ENCODE measurements around the gene TNS1. TPM values are rescaled to one million over a fixed set of nuclear protein-coding genes. Genes with fewer than 3 reads are reported as not detected.

TNS1 gene
- total RNA-seq, 1 donor from 2014 or later = 1.6 TPM

DNA sequence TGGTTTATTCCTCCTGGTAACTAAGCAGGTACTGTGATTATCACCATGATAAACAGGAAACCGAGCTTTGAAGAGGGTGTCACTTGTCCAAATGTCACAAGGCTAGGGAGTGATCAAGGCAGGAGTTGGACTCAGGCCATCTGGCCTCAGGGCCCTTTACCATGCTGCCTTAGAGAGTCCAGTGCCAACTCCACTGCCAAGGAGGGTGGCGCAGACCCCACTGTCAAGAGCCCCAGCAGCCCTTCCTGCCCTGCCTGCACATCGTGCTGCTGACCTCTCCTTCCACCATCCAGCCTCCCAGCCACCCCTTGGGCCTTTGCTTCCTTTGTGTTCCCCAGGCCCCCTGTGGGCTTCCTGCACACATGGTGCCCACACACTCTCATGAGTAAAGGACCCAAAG lies 48.3 kb downstream of the TNS1 start:
- DNase-seq (ENCODE audit: low read depth) (no peak), FAIRE-seq (no peak)
- H3K4me3 ChIP-seq (ENCODE audit: low read depth, low read length) = no peak overlapping the region
- H3K36me3 ChIP-seq (ENCODE audit: control insufficient read depth, insufficient read depth, low read length) = no peaks in the 10 kb centered on the region
- no peaks in the 10 kb centered on the region for H3K27me3 ChIP-seq (ENCODE audit: control insufficient read depth, insufficient read depth, low read length)
- TF ChIP-seq, protein P1, sequence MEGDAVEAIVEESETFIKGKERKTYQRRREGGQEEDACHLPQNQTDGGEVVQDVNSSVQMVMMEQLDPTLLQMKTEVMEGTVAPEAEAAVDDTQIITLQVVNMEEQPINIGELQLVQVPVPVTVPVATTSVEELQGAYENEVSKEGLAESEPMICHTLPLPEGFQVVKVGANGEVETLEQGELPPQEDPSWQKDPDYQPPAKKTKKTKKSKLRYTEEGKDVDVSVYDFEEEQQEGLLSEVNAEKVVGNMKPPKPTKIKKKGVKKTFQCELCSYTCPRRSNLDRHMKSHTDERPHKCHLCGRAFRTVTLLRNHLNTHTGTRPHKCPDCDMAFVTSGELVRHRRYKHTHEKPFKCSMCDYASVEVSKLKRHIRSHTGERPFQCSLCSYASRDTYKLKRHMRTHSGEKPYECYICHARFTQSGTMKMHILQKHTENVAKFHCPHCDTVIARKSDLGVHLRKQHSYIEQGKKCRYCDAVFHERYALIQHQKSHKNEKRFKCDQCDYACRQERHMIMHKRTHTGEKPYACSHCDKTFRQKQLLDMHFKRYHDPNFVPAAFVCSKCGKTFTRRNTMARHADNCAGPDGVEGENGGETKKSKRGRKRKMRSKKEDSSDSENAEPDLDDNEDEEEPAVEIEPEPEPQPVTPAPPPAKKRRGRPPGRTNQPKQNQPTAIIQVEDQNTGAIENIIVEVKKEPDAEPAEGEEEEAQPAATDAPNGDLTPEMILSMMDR (IDR thresholded peaks at IDR 0.05; ENCODE audit: insufficient read depth, low read length, severe bottlenecking) = no peak

DNA sequence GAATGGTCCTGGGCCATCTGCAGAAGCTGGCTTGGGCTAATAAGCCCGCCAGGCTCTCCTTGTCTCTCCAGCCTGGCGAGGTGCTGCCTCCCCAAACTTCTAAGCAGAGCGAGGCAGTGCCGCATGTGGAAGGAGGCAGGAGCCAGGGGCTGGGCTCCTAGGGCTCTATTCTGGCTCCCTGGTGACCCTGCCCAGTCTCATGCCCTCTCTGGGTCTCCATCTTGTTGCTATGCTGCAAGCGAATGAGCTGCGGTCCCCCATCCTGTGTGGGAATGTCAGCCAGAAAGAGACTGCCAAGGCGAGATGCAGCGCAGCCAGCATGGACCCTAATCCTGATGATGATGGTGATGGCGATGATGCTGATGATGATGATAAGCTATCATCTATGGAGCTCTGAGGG lies 48.7 kb downstream of the TNS1 start:
- H3K36me3 ChIP-seq (ENCODE audit: control insufficient read depth, insufficient read depth, low read length) = no peaks in the 10 kb centered on the region
- TF ChIP-seq, protein P1 (IDR thresholded peaks at IDR 0.05; ENCODE audit: insufficient read depth, low read length, severe bottlenecking) = no peak
- peak; percentile 64 for FAIRE-seq
- no peak overlapping the region for H3K4me3 ChIP-seq (ENCODE audit: low read depth, low read length)
- no peak for DNase-seq (ENCODE audit: low read depth)
- no peaks in the 10 kb centered on the region for H3K27me3 ChIP-seq (ENCODE audit: control insufficient read depth, insufficient read depth, low read length)

DNA sequence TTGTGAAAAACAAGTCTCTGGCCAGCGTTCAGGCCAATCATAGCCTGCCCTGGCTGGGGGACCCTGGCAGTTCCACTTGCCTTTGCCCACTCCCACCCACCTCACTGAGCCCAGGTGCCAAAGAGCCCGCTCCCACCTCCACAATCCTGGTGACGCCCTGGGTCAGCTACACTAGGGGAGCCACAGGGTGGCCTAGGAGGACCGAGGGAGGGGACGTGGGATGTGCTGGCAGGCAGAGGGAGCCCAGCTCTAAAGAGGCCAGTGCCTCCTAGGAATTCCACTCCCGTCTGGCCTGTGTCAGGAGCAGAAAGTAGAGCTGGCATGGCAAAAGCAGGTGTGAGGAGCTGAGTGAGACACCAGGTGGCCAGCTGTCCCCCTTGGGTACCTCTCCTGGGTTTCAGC lies 49.3 kb downstream of the TNS1 start:
- no peak overlapping the region for H3K4me3 ChIP-seq (ENCODE audit: low read depth, low read length)
- DNase-seq (ENCODE audit: low read depth) = no peak

DNA sequence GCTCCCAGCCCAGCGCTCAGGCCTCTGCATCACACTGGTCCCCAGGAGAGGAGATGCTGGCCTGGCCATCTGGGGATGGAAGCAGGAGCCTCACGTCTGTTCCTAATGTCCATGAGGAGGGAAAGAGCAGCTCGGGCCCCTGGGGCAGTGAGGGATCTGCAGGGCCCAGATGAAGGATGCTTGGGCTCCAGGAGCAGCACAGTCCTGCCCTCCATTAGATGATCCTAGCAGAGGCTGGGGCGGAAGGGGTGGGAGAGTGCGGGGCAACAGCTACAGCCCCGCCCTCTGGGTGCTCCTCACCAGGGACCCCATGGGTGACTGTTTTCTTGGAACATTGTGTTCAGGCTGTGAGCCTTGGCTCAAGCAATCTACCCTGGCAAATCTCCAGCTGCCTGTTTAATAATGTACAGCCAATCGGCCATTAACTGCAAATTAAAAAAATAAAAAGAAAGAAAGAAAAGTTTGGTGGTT lies 49.7 kb downstream of the TNS1 start:
- no peak for DNase-seq (ENCODE audit: low read depth)
- FAIRE-seq = no peak
- no peaks in the 10 kb centered on the region for H3K27me3 ChIP-seq (ENCODE audit: control insufficient read depth, insufficient read depth, low read length)

More for the DNA sequence above, 49.3 kb downstream of the TNS1 start:
- no peaks in the 10 kb centered on the region for H3K36me3 ChIP-seq (ENCODE audit: control insufficient read depth, insufficient read depth, low read length)
- no peaks in the 10 kb centered on the region for H3K27me3 ChIP-seq (ENCODE audit: control insufficient read depth, insufficient read depth, low read length)
- FAIRE-seq = no peak
- TF ChIP-seq, protein P1 (IDR thresholded peaks at IDR 0.05; ENCODE audit: insufficient read depth, low read length, severe bottlenecking) = no peak

DNA sequence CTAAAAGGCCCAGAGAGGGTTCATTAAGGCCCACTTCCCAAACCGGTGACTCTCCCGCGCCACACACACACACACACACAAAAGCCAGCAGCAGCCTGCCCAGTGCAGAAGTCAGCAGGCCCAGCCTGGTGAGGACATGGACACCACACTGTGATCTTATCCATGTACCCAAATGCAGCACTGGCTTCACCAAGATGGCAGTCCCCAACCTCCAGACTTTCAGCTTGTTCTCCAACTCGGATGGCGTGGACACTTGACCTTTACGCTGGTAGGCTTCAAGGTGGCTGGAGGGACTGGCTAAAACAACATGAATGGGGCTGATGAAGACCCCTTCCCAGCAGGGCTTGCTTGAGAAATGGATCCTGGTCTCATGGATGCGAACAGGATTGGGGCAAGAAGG lies 50.4 kb downstream of the TNS1 start:
- DNase-seq (ENCODE audit: low read depth) (no peak), FAIRE-seq (no peak)
- Histone ChIP-seq H3K4me3 (ENCODE audit: low read depth, low read length) (no peak overlapping the region), H3K36me3 (ENCODE audit: control insufficient read depth, insufficient read depth, low read length) (no peaks in the 10 kb centered on the region), H3K27me3 (ENCODE audit: control insufficient read depth, insufficient read depth, low read length) (no peaks in the 10 kb centered on the region)
- TF ChIP-seq, protein P1 (IDR thresholded peaks at IDR 0.05; ENCODE audit: insufficient read depth, low read length, severe bottlenecking) = no peak

More for the DNA sequence above, 49.7 kb downstream of the TNS1 start:
- no peaks in the 10 kb centered on the region for H3K36me3 ChIP-seq (ENCODE audit: control insufficient read depth, insufficient read depth, low read length)
- TF ChIP-seq, protein P1 (IDR thresholded peaks at IDR 0.05; ENCODE audit: insufficient read depth, low read length, severe bottlenecking) = no peak
- no peak overlapping the region for H3K4me3 ChIP-seq (ENCODE audit: low read depth, low read length)
